Ishikawa (cell line): ENCODE measurements around the gene PSTPIP2.

ENCODE experiments used
- CEBPB ChIP-seq: IDR thresholded peaks from 2 replicates; pipeline ENCODE4 v1.6.1; 2012
- CREB1 ChIP-seq: IDR thresholded peaks from 2 replicates; pipeline ENCODE4 v1.6.1; 2012; ENCODE audit warnings: low read depth
- EGR1 ChIP-seq: IDR thresholded peaks from 2 replicates; pipeline ENCODE4 v1.6.1; 2012
- EP300 ChIP-seq: IDR thresholded peaks from 2 replicates; pipeline ENCODE4 v1.6.1; 2012; ENCODE audit warnings: borderline replicate concordance
- FOXM1 ChIP-seq: IDR thresholded peaks from 2 replicates; pipeline ENCODE4 v1.6.1; 2012; ENCODE audit warnings: low read depth, borderline replicate concordance
- MAX ChIP-seq: IDR thresholded peaks from 2 replicates; pipeline ENCODE4 v1.6.1; 2012
- NFIC ChIP-seq: IDR thresholded peaks from 2 replicates; pipeline ENCODE4 v1.6.1; 2012
- RAD21 ChIP-seq: IDR thresholded peaks from 2 replicates; pipeline ENCODE4 v1.6.1; 2012; ENCODE audit warnings: low read depth
- REST ChIP-seq: IDR thresholded peaks from 2 replicates; pipeline ENCODE4 v1.6.1; 2012; ENCODE audit warnings: low read depth, mild to moderate bottlenecking
- TAF1 ChIP-seq: IDR thresholded peaks from 2 replicates; pipeline ENCODE4 v1.6.1; 2012; ENCODE audit warnings: low read depth, mild to moderate bottlenecking
- TCF12 ChIP-seq: IDR thresholded peaks from 2 replicates; pipeline ENCODE4 v1.6.1; 2012; ENCODE audit warnings: low read depth
- TEAD4 ChIP-seq: IDR thresholded peaks from 2 replicates; pipeline ENCODE4 v1.6.1; 2012
- TF ChIP-seq, protein P1 (sequence below): IDR thresholded peaks from 2 replicates; pipeline ENCODE4 v1.6.1; 2012

- TF ChIP-seq REST (no peak), CEBPB (no peak), CREB1 (no peak), EP300 (no peak), RAD21 (no peak), NFIC (no peak), FOXM1 (no peak), MAX (no peak), TCF12 (no peak), TAF1 (no peak), EGR1 (no peak), TEAD4 (no peak)
- TF ChIP-seq, protein P1, sequence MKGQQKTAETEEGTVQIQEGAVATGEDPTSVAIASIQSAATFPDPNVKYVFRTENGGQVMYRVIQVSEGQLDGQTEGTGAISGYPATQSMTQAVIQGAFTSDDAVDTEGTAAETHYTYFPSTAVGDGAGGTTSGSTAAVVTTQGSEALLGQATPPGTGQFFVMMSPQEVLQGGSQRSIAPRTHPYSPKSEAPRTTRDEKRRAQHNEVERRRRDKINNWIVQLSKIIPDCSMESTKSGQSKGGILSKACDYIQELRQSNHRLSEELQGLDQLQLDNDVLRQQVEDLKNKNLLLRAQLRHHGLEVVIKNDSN: no peak
These were observed 3.3 kb downstream of the PSTPIP2 start for GRCh38 chr18:46068763-46069162.
